Brain microvascular endothelial cell (primary cell): ENCODE results near the gene HOXA6.

Source experiments
- DNase-seq: peaks from one replicate; pipeline ENCODE4 v3.0.0-alpha.2; 2020
- H3K27ac ChIP-seq: fragments of 250-450 bp; sonication (Bioruptor Pico); 2 replicates; pipeline ENCODE4 v1.5.1; 2020; ENCODE audit warnings: mild to moderate bottlenecking, moderate library complexity
- H3K27me3 ChIP-seq: fragments of 250-450 bp; sonication (Bioruptor Pico); replicated peaks from 2 replicates; pipeline ENCODE4 v1.5.1; 2020; ENCODE audit warnings: mild to moderate bottlenecking
- H3K36me3 ChIP-seq: fragments of 250-450 bp; sonication (Bioruptor Pico); replicated peaks from 2 replicates; pipeline ENCODE4 v1.5.1; 2020; ENCODE audit warnings: mild to moderate bottlenecking
- H3K4me3 ChIP-seq: 2 replicates; pipeline ENCODE4 v1.5.1; 2011; ENCODE audit warnings: low read depth, mild to moderate bottlenecking, control low read depth, low read length, moderate library complexity
- in situ Hi-C: cut with HindIII; loops from 2 replicates; pipeline ENCODE4 v1.10.0; 2017; ENCODE audit warnings: low sequenced_read_pairs, low pct_ligation_motif_present
- TF ChIP-seq, protein P1 (sequence below): IDR thresholded peaks from 2 replicates; pipeline ENCODE4 v1.5.1; 2011; ENCODE audit warnings: low read depth, mild to moderate bottlenecking, moderate library complexity, low read length, control low read depth, inconsistent platforms; ENCODE audit errors: missing control alignments

HOXA6 gene

GRCh38 chr7:27160145-27160545, 12.6 kb upstream of the HOXA6 start:
- TF ChIP-seq, protein P1, sequence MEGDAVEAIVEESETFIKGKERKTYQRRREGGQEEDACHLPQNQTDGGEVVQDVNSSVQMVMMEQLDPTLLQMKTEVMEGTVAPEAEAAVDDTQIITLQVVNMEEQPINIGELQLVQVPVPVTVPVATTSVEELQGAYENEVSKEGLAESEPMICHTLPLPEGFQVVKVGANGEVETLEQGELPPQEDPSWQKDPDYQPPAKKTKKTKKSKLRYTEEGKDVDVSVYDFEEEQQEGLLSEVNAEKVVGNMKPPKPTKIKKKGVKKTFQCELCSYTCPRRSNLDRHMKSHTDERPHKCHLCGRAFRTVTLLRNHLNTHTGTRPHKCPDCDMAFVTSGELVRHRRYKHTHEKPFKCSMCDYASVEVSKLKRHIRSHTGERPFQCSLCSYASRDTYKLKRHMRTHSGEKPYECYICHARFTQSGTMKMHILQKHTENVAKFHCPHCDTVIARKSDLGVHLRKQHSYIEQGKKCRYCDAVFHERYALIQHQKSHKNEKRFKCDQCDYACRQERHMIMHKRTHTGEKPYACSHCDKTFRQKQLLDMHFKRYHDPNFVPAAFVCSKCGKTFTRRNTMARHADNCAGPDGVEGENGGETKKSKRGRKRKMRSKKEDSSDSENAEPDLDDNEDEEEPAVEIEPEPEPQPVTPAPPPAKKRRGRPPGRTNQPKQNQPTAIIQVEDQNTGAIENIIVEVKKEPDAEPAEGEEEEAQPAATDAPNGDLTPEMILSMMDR: no peak
- Histone ChIP-seq H3K27me3 (peaks cover 96% of the 10 kb centered on the region), H3K4me3 (no peak overlapping the region), H3K36me3 (no peaks in the 10 kb centered on the region), H3K27ac (no peak overlapping the region)
- in situ Hi-C loops: loop anchor here (10.0 kb wide), 1 partner anchor 785 kb away; no protein-coding TSS in a partner anchor
- DNase-seq: no peak

- in situ Hi-C loops: loop anchor here (10.0 kb wide), 1 partner anchor 785 kb away; no protein-coding TSS in a partner anchor
These were observed 11.9 kb upstream of the HOXA6 start for GRCh38 chr7:27159266-27160144.

GRCh38 chr7:27158436-27159265, 11.1 kb upstream of the HOXA6 start:
- Histone ChIP-seq H3K4me3 (no peak overlapping the region), H3K27me3 (peaks cover 96% of the 10 kb centered on the region), H3K36me3 (no peaks in the 10 kb centered on the region), H3K27ac (no peak overlapping the region)
- TF ChIP-seq, protein P1: no peak
- no peak for DNase-seq
- in situ Hi-C loops: no loop called here

More at GRCh38 chr7:27159266-27160144, 11.9 kb upstream of the HOXA6 start:
- Histone ChIP-seq H3K36me3 (no peaks in the 10 kb centered on the region), H3K27me3 (peaks cover 96% of the 10 kb centered on the region), H3K4me3 (no peak overlapping the region), H3K27ac (no peak overlapping the region)
- TF ChIP-seq, protein P1: no peak
- DNase-seq: no peak

DNA sequence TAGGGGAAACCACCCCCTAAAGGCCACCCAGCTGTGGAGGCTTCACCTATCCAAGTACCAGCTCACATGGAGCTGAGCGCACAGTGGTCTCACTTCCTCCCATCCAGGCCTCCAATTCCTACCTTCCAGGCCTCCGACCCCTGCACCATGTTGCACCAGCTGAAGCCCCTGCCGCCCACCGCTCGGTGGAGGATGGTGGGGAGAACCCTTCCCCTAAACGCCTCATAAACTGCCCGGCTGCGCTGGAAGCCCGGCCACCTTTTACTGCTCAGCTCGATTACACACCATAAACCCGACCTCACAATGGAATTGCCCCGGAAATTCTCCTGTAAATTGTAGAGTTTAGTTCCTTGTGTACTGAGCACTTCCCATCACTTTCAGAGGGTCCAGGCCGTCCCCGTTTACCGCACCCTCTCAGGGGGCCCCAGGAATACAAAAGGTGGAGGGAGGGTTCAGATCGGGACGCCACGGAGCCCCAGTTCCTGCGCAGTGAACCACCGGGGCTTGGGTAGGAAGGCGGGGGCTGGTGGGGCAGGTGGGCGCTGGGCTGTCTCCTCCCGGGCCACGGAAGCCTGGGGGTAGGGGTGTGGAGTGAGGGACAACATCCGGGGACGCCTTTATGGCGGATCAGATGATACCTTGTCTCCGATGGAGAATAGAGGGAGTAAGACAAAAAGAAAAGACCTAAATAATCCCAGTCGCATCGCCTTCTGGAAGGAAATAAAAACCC, 10.3 kb upstream of the HOXA6 start:
- in situ Hi-C loops: no loop called here
- DNase-seq: no peak
- H3K27ac ChIP-seq: no peak overlapping the region
- H3K4me3 ChIP-seq: no peak overlapping the region
- no peaks in the 10 kb centered on the region for H3K36me3 ChIP-seq
- TF ChIP-seq, protein P1: no peak
- peaks cover 96% of the 10 kb centered on the region for H3K27me3 ChIP-seq

DNA sequence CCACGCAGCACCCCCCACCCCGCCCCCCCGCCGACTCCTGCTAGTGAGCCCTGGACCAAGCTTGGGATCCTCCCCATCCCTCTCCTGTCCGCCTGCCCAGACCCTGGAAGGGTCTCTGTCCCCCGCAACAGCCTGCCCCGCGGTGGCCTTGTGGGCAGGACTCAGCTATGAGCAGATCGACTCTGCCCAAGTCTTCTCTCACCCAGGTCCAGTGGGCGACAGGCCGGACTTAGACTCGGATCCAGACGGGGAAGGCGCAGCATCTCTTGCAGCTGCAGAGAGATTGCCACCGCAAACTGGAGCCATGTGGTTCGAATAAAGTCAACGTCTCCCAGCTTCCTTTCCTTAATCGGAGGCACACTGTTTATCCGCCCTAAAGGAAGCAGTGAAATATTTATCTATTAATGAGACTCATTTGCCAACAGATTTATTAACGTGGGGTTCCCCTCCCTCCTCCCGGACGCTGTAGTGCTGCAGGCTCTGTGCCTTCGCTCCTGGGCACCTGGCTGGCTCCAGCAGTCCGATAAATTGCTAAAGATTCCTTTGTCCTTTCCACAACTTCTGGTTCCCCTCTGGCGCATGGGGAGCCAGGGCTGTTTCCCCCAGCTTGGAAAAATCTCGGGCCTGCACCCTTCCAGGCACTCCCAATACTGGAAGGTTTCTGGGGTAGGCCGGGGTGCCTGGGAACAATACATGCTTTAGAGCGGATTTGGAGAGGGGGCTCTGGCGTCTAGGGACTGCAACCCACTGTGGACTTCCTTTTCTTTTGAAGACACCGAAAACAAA, 9.5 kb upstream of the HOXA6 start:
- no peak overlapping the region for H3K4me3 ChIP-seq
- H3K36me3 ChIP-seq: no peaks in the 10 kb centered on the region
- no peak overlapping the region for H3K27ac ChIP-seq
- peaks cover 96% of the 10 kb centered on the region for H3K27me3 ChIP-seq
- in situ Hi-C loops: no loop called here
- no peak for DNase-seq
- TF ChIP-seq, protein P1: no peak
